Mammary epithelial cell (primary cell): ENCODE measurements around the gene NARF.

Source experiments
- CTCF ChIP-seq, 2 donors: IDR thresholded peaks in 1 of 2; conservative IDR thresholded peaks in 1 of 2; 2 replicates each; pipeline ENCODE4 v1.5.1; 2011 to 2012; ENCODE audit warnings: inconsistent platforms in 2 of 2, low read length in 2 of 2, mild to moderate bottlenecking in 2 of 2, control low read depth in 1 of 2, low read depth in 1 of 2; ENCODE audit not compliant: insufficient read depth in 1 of 2; ENCODE audit errors: extremely low read depth in 1 of 2
- EZH2 ChIP-seq: IDR thresholded peaks from 2 replicates; pipeline ENCODE4 v1.6.1; 2012; ENCODE audit warnings: low read length, inconsistent platforms, borderline replicate concordance

- TF ChIP-seq CTCF (conservative IDR thresholded peaks at IDR 0.05 in 1 of 2, IDR thresholded peaks at IDR 0.05 in 1 of 2; ENCODE audit: extremely low read depth in 1 of 2, insufficient read depth in 1 of 2, low read depth in 1 of 2, low read length in 2 of 2), result no peak
- TF ChIP-seq EZH2, result no peak
These were observed 19.9 kb upstream of the NARF start for GRCh38 chr17:82438401-82439193.
